ENCODE measurements around the gene LGI2.
"Not testable (repeated sequence)": the region's sequence is repeated elsewhere in the genome, so short reads cannot be mapped to it uniquely, and the experiment has no call there.

The LGI2 gene

DNA sequence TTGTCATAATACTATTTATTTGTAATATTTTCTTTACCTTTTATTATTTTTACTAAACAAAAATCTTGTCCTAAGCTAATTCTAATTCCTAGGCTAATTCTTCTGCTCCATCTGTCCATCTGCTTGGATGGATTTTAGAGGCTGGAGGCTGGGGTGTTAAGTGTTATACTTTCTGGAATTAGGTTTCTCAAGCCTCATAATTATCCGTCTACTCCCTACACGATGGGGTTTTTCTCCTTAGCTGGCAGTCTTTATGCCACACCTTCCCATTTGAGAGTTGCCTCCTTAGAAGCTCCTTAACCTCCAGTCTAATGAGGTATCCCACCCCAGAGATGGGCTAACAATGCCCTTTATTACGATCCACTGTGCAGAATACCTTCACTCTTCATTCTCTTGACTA, 37.6 kb upstream of the LGI2 start:
- no peaks in the 10 kb centered on the region for H4K20me1 ChIP-seq (ENCODE audit: low read depth, low read length)
- no peaks in the 10 kb centered on the region for H3K36me3 ChIP-seq (ENCODE audit: low read length)
- no peaks in the 10 kb centered on the region for H3F3A ChIP-seq (ENCODE audit: insufficient read depth)
- no peaks in the 10 kb centered on the region for H3K79me2 ChIP-seq (ENCODE audit: insufficient read depth, low read length)
- no peak overlapping the region for H3K4me2 ChIP-seq (ENCODE audit: low read depth, low read length, poor library complexity, severe bottlenecking)
- no peaks in the 10 kb centered on the region for H3K27me3 ChIP-seq (ENCODE audit: low read length)
- no peak overlapping the region for H3K4me3 ChIP-seq (ENCODE audit: insufficient read depth, low read length, poor library complexity, severe bottlenecking)
- H3K27ac ChIP-seq (ENCODE audit: low read depth, low read length), result no peak overlapping the region
- no peak overlapping the region for H2AFZ ChIP-seq (ENCODE audit: low read depth, low read length, severe bottlenecking)
- H3K9me3 ChIP-seq (ENCODE audit: insufficient read depth, low read length), result no peaks in the 10 kb centered on the region
- no peak for TF ChIP-seq EZH2phosphoT487 (conservative IDR thresholded peaks at IDR 0.05; ENCODE audit: low read length)
- TF ChIP-seq, protein P1, sequence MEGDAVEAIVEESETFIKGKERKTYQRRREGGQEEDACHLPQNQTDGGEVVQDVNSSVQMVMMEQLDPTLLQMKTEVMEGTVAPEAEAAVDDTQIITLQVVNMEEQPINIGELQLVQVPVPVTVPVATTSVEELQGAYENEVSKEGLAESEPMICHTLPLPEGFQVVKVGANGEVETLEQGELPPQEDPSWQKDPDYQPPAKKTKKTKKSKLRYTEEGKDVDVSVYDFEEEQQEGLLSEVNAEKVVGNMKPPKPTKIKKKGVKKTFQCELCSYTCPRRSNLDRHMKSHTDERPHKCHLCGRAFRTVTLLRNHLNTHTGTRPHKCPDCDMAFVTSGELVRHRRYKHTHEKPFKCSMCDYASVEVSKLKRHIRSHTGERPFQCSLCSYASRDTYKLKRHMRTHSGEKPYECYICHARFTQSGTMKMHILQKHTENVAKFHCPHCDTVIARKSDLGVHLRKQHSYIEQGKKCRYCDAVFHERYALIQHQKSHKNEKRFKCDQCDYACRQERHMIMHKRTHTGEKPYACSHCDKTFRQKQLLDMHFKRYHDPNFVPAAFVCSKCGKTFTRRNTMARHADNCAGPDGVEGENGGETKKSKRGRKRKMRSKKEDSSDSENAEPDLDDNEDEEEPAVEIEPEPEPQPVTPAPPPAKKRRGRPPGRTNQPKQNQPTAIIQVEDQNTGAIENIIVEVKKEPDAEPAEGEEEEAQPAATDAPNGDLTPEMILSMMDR (IDR thresholded peaks at IDR 0.05; ENCODE audit: insufficient read depth, low read length, poor library complexity, severe bottlenecking), result no peak
- no peak overlapping the region for H3K9ac ChIP-seq (ENCODE audit: low read length)
- H3K9me2 ChIP-seq (replicated peaks; ENCODE audit: insufficient read depth, low read length), result no peaks in the 10 kb centered on the region

DNA sequence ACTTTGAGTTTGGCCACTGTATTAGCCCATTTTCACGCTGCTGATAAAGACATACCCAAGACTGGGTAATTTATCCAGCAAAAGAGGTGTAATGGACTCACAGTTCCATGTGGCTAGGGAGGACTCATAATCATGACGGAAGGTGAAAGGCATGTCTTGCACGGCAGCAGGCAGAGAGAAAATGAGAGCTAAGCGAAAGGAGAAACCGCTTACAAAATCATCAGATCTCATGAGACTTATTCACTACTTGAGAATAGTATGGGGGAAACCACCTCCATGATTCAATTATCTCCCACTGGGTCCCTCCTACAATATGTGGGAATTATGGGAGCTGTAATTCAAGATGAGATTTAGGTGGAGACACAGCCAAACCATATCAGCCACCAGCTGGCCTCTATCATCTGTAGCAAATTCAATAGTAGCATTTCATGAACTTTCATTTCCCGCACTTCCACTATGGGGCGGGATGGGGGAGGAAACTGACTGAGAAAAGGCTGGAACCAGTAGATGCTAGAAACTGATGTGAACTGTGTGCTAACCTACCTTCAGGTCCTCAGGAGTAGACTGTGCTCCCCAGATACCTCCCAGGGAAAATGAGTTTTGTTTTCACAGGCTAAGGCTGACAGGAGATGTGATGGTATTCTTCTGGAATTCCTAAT, 35.3 kb upstream of the LGI2 start:
- no peaks in the 10 kb centered on the region for H4K20me1 ChIP-seq (ENCODE audit: low read depth, low read length)
- H3K9me3 ChIP-seq (ENCODE audit: insufficient read depth, low read length), result no peaks in the 10 kb centered on the region
- no peaks in the 10 kb centered on the region for H3F3A ChIP-seq (ENCODE audit: insufficient read depth)

DNA sequence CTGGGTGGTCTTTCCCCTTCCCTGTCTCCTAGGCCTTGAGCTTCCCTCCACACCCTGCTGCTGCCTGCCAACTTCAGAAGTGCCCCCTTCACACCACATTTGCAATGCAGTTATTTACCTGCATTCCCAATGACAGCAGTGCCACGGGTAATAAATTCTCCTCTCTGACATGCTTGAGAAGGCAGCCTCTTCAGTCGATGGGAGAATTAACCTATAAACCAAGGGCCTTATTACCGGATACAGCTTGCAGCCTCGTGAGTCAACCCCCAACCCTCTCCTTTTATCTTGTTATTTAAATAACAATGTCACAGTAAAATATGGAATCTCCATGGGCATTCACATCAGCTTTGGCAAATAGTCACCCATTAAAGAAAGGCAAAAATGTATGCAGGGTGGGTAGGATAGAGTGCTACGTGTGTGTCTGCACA, 34.7 kb upstream of the LGI2 start:
- Histone ChIP-seq H3K27ac (ENCODE audit: low read depth, low read length) (no peak overlapping the region), H3K79me2 (ENCODE audit: insufficient read depth, low read length) (no peaks in the 10 kb centered on the region), H3K9me3 (ENCODE audit: insufficient read depth, low read length) (no peaks in the 10 kb centered on the region), H3K36me3 (ENCODE audit: low read length) (no peaks in the 10 kb centered on the region), H3F3A (ENCODE audit: insufficient read depth) (no peaks in the 10 kb centered on the region), H3K4me2 (ENCODE audit: low read depth, low read length, poor library complexity, severe bottlenecking) (no peak overlapping the region), H2AFZ (ENCODE audit: low read depth, low read length, severe bottlenecking) (no peak overlapping the region), H3K4me3 (ENCODE audit: insufficient read depth, low read length, poor library complexity, severe bottlenecking) (no peak overlapping the region), H3K27me3 (ENCODE audit: low read length) (no peaks in the 10 kb centered on the region), H3K9me2 (replicated peaks; ENCODE audit: insufficient read depth, low read length) (no peaks in the 10 kb centered on the region), H4K20me1 (ENCODE audit: low read depth, low read length) (no peaks in the 10 kb centered on the region), H3K9ac (ENCODE audit: low read length) (no peak overlapping the region)
- TF ChIP-seq, protein P1 (IDR thresholded peaks at IDR 0.05; ENCODE audit: insufficient read depth, low read length, poor library complexity, severe bottlenecking), result no peak
- no peak for TF ChIP-seq EZH2phosphoT487 (conservative IDR thresholded peaks at IDR 0.05; ENCODE audit: low read length)

More for the DNA sequence above, 35.3 kb upstream of the LGI2 start:
- Histone ChIP-seq H3K4me2 (ENCODE audit: low read depth, low read length, poor library complexity, severe bottlenecking) (no peak overlapping the region), H2AFZ (ENCODE audit: low read depth, low read length, severe bottlenecking) (no peak overlapping the region), H3K9me2 (replicated peaks; ENCODE audit: insufficient read depth, low read length) (no peaks in the 10 kb centered on the region), H3K79me2 (ENCODE audit: insufficient read depth, low read length) (no peaks in the 10 kb centered on the region), H3K36me3 (ENCODE audit: low read length) (no peaks in the 10 kb centered on the region), H3K27me3 (ENCODE audit: low read length) (no peaks in the 10 kb centered on the region), H3K27ac (ENCODE audit: low read depth, low read length) (no peak overlapping the region), H3K9ac (ENCODE audit: low read length) (no peak overlapping the region), H3K4me3 (ENCODE audit: insufficient read depth, low read length, poor library complexity, severe bottlenecking) (no peak overlapping the region)
- TF ChIP-seq, protein P1 (IDR thresholded peaks at IDR 0.05; ENCODE audit: insufficient read depth, low read length, poor library complexity, severe bottlenecking), result no peak
- no peak for TF ChIP-seq EZH2phosphoT487 (conservative IDR thresholded peaks at IDR 0.05; ENCODE audit: low read length)

DNA sequence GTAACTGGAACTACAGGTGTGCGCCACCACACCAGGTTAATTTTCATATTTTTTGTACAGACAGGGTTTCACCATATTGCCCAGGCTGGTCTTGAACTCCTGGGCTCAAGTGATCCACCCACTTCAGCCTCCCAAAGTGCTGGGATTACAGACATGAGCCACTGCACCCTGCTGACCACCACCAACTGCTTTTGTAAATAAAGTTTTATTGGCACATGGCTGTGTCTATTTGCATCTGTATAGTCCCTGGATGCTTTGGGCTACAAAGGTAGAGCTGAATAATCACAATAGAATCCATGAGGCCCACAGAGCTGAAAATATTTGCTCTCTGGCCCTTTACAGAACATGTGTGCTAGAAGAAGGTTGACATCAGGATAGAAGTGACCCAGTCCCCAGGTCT, 33.7 kb upstream of the LGI2 start:
- not testable (repeated sequence) for H2AFZ ChIP-seq (ENCODE audit: low read depth, low read length, severe bottlenecking); H3K4me3 ChIP-seq (ENCODE audit: insufficient read depth, low read length, poor library complexity, severe bottlenecking); H3F3A ChIP-seq (ENCODE audit: insufficient read depth); H3K36me3 ChIP-seq (ENCODE audit: low read length); H3K9me3 ChIP-seq (ENCODE audit: insufficient read depth, low read length); H3K27me3 ChIP-seq (ENCODE audit: low read length); H3K79me2 ChIP-seq (ENCODE audit: insufficient read depth, low read length); H4K20me1 ChIP-seq (ENCODE audit: low read depth, low read length); H3K4me2 ChIP-seq (ENCODE audit: low read depth, low read length, poor library complexity, severe bottlenecking); H3K27ac ChIP-seq (ENCODE audit: low read depth, low read length); H3K9me2 ChIP-seq (replicated peaks; ENCODE audit: insufficient read depth, low read length); H3K9ac ChIP-seq (ENCODE audit: low read length)

All from SU-DHL-6 (cell line).